ENCODE results near the gene TSEN15. TPM values are rescaled to one million over a fixed set of nuclear protein-coding genes. Genes with fewer than 3 reads are reported as not detected.

The TSEN15 gene
- total RNA-seq, 2 donors from 2014 or later = 24.8 to 29.7 TPM

- ATAC-seq (ENCODE audit: insufficient number of reproducible peaks, low FRiP score, low read depth) (no peak), DNase-seq (ENCODE audit: low spot score) (no peak)
- H3K27me3 ChIP-seq (replicated peaks; ENCODE audit: insufficient read depth) = peaks cover 5% of the 10 kb centered on the region
- no peak overlapping the region for H3K27ac ChIP-seq
- H3K4me1 ChIP-seq (ENCODE audit: control insufficient read depth in 1 of 2, low read depth in 2 of 2) = no peaks in the 10 kb centered on the region
- no peak for TF ChIP-seq CTCF (IDR thresholded peaks at IDR 0.05)
- no peaks in the 10 kb centered on the region for H3K36me3 ChIP-seq
- H3K4me3 ChIP-seq = no peak overlapping the region
- H3K9me3 ChIP-seq = no peaks in the 10 kb centered on the region
Observed at GRCh38 chr1:184022668-184023067, 28.9 kb upstream of the TSEN15 start.

GRCh38 chr1:184023171-184023570, 28.4 kb upstream of the TSEN15 start:
- Histone ChIP-seq H3K27me3 (replicated peaks; ENCODE audit: insufficient read depth) (peaks cover 5% of the 10 kb centered on the region), H3K36me3 (no peaks in the 10 kb centered on the region), H3K27ac (no peak overlapping the region), H3K9me3 (no peaks in the 10 kb centered on the region), H3K4me3 (no peak overlapping the region), H3K4me1 (ENCODE audit: control insufficient read depth in 1 of 2, low read depth in 2 of 2) (no peaks in the 10 kb centered on the region)
- no peak for DNase-seq (ENCODE audit: low spot score)
- no peak for TF ChIP-seq CTCF (IDR thresholded peaks at IDR 0.05)
- ATAC-seq (ENCODE audit: insufficient number of reproducible peaks, low FRiP score, low read depth) = no peak

GRCh38 chr1:184025242-184025675, 26.3 kb upstream of the TSEN15 start:
- Histone ChIP-seq H3K9me3 (no peaks in the 10 kb centered on the region), H3K27me3 (replicated peaks; ENCODE audit: insufficient read depth) (peaks cover 5% of the 10 kb centered on the region), H3K4me3 (no peak overlapping the region), H3K4me1 (ENCODE audit: control insufficient read depth in 1 of 2, low read depth in 2 of 2) (no peaks in the 10 kb centered on the region), H3K27ac (no peak overlapping the region), H3K36me3 (no peaks in the 10 kb centered on the region)
- TF ChIP-seq CTCF (IDR thresholded peaks at IDR 0.05) = no peak
- ATAC-seq (ENCODE audit: insufficient number of reproducible peaks, low FRiP score, low read depth) (no peak), DNase-seq (ENCODE audit: low spot score) (no peak)

GRCh38 chr1:184027826-184028695, 23.5 kb upstream of the TSEN15 start:
- DNase-seq (ENCODE audit: low spot score) (no peak), ATAC-seq (ENCODE audit: insufficient number of reproducible peaks, low FRiP score, low read depth) (no peak)
- Histone ChIP-seq H3K4me1 (ENCODE audit: control insufficient read depth in 1 of 2, low read depth in 2 of 2) (no peaks in the 10 kb centered on the region), H3K9me3 (no peaks in the 10 kb centered on the region), H3K27me3 (replicated peaks; ENCODE audit: insufficient read depth) (peaks cover 5% of the 10 kb centered on the region), H3K36me3 (no peaks in the 10 kb centered on the region), H3K27ac (no peak overlapping the region), H3K4me3 (no peak overlapping the region)
- TF ChIP-seq CTCF (IDR thresholded peaks at IDR 0.05) = no peak

- no peak for TF ChIP-seq CTCF (IDR thresholded peaks at IDR 0.05)
- Histone ChIP-seq H3K4me3 (no peak overlapping the region), H3K27me3 (replicated peaks; ENCODE audit: insufficient read depth) (peaks cover 5% of the 10 kb centered on the region), H3K9me3 (no peaks in the 10 kb centered on the region), H3K36me3 (no peaks in the 10 kb centered on the region), H3K27ac (no peak overlapping the region), H3K4me1 (ENCODE audit: control insufficient read depth in 1 of 2, low read depth in 2 of 2) (no peaks in the 10 kb centered on the region)
- no peak for ATAC-seq (ENCODE audit: insufficient number of reproducible peaks, low FRiP score, low read depth)
- DNase-seq (ENCODE audit: low spot score) = no peak
Observed at GRCh38 chr1:184028854-184029623, 22.5 kb upstream of the TSEN15 start.
